Testis (tissue), 2 donors: ENCODE results near the gene PPP2R3C.

Source experiments
- CTCF ChIP-seq, 3 experiments: fragments of 450-650 bp in 2 of 3; fragments of 200-600 bp in 1 of 3; sonication (generic) in 1 of 3; IDR thresholded peaks; one replicate each; pipeline ENCODE4 v1.5.1; 2016 to 2019; ENCODE audit warnings: antibody characterized with exemption in 3 of 3, mild to moderate bottlenecking in 2 of 3, moderate library complexity in 1 of 3
- POLR2A ChIP-seq: fragments of 450-650 bp; IDR thresholded peaks from one replicate; pipeline ENCODE4 v1.6.1; 2017; ENCODE audit warnings: antibody characterized with exemption, mild to moderate bottlenecking, moderate library complexity

GRCh38 chr14:35140718-35141581 is 19.2 kb upstream of the PPP2R3C start:
- TF ChIP-seq CTCF (IDR thresholded peaks at IDR 0.05), result peak in 2 of 3 experiments; percentile 19 to 45
- TF ChIP-seq POLR2A, result no peak
